HG03045 (cell line): ENCODE measurements around the gene ADGRL3.

Experiments used
- ATAC-seq: cut with Tn5 transposase; IDR thresholded peaks from one replicate; pipeline ENCODE4 v1.9.1; 2021; ENCODE audit warnings: mild to moderate bottlenecking, moderate library complexity; ENCODE audit not compliant: unreplicated experiment

ADGRL3 gene

DNA sequence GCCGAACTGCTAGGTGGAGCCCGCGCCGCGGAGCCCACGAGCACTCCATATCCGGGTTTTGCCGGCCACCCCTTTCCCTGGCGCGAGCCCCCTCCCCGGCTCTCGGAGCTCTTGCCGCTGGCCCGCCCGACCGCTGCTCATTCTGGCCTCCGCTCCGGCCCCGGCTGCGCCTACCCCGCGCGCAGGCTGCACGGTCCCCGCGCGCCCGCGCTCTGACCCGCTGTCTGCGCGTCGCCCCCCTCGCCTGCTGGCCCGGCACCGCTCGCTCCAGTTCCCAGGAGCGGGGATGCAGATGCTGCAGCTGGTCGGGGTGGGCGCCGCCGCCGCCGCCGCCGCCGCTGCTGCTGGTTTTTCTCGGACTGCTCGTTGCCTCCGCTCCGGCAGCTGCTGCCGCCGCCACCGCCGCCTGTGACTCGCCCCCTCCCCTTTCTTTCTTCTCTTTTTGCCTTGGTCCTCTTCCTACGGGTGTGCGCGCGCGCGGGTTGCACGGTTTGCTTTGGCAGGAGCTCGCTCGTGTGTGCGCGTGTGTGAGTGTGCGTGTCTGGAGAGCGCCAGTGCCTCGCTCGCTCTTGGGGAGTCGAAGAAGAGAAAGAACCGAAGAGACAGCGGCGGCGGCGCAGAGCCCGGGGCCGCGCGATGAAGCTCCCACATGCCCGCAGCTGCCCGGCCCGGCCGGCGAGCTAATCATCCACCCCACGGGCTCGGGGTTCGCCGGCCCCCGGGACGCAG, at the start of gene ADGRL3:
Gene ADGRL3, plus strand, starts transcription at position 140 of the 729 bp plus-strand sequence.
- no peak for ATAC-seq

DNA sequence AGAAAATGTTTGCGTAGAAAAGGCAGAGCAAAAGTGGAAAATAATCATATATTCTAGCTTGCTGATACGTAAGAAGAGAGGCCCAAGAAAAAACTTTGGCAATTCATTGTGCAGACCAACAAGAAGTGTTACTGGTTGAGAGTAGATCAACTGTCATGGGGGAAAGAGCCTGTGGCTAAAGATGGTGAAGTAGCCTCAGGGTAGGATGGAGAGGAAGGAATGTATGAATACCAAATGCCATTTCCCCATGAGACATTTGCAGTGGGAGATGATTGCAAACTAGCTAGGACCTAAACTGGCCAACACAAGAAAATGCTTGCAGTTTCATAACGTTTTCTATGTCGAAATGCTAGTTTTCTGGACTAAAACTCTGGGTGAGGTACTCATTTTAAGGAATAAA, 47.7 kb upstream of the ADGRL3 start:
- ATAC-seq, result no peak

DNA sequence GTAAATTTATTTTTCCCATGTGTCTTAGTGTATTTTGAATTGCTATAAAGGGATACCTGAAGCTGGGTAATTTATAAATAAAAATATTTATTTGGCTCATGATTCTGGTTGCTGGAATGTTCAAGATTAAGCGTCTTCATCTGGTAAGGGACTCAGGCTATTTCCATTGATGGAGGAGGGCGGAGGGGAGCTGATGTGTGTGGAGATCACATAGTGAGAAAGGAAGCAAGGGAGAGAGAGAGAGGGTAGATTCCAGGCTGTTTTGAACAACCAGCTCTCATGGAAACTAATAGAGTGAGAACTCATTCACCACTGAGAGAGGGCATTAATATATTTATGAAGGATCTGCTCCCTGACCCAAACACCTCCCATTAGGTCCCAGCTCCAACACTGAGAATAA, 39.6 kb upstream of the ADGRL3 start:
- ATAC-seq, result no peak

DNA sequence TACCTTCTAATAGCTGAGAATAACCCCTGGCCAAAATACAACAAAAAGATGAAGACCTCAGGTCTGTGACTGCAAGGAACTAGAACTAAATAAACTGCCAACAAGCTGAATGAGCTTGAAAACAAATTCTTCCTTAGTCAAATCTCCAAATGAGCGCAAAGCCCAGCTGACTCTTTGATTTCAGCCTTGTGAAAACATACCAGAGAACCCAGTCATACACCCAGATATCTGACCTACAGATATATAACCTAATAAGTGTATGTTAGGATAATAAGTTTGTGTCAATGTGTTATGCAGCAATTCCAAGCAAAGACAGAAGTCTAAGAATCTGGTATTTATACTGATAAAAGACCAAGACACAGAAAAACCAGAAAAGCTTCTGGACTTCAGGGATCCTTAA, 38.0 kb upstream of the ADGRL3 start:
- ATAC-seq, result no peak

DNA sequence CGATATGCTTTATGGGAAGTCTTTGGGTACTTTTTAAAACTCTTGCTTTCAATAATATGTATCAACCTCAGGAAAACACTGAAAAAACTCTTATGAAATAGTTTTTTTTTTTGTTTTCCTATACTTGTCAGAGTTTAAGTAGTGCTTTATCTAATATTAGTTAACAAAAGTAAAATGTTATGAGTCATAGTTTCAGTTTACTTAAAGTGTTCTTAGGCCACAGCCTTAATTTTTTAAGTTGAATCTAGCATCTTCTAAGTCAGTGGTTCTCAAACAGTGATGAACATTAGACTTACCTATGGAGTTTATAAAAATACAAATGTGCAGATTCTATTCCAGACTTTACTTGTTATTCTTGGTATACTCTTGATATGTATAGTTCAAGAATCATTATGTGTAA, 26.3 kb upstream of the ADGRL3 start:
- ATAC-seq, result no peak

DNA sequence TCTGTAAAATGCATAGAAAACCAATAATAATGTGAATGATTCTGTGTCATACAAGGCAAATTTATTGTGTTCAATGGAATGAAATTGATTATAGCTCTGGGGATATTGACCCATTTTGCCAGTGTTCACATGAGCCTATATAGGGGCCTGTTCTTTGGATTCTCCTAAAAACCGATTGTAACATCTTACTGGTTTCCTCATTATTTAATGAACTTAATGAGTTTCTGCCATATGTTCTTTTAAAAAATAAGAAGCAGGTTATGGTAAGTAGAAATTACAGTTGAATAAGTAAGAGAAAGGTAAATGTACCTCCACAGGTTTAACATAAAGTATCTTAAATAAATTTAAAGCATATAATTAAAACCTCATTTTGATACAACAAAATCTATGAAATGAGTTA, 24.6 kb upstream of the ADGRL3 start:
- ATAC-seq, result no peak

DNA sequence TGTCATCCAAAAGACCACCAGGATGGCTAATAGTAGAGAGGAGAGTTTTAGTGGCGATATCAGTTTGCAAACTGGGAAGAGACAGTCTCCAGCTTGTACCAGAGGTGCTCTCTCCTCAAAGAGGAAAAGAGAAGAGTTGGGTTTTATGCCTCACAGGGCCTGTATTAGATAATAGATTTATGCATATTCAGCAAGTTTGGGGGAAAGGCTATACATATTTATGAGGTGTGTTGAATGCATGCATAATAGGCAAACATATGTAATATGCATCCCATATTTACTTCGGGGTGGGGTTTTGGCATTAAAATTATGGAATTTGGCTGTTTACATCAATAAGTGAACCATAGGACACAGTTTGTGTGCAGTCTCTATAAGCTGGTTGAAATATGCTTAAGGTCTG, 22.8 kb upstream of the ADGRL3 start:
- no peak for ATAC-seq

DNA sequence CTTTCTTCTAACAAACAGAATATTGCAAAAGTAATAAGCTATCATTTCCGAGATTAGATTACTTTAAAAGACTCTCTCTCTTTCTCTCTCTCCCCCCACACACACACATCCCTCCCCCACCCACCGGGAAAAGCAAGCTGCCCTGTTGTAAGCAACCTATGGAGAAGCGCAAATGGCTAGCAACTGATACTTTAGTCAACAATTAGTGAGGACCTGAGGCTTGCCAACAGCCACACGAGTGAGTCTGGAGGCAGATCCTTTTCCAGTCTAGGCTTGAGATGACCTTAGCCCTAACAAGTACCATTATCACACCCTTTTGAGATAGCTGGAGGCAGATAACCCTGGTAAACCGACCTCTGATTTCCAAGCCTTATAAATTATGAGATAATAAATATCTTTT, 19.7 kb upstream of the ADGRL3 start:
- no peak for ATAC-seq

DNA sequence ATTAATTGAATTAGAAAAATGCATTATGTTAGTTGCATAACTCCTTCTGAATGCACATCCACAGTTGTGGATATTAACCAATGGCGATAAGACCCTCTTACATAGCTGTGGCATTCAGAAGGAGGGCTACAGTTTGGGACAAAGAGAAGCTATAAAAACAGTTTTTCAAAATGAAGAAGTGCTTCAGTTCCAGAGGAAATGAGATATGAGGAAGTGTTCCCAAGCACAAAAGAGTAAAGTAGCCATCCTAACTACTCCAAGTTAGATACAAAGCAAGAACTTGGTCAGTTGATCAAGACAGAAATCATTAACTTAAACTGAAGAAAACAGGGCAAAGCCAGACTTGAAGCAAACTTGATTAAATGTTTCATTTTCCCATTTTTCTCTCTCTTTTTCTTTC, 17.2 kb upstream of the ADGRL3 start:
- ATAC-seq, result no peak

DNA sequence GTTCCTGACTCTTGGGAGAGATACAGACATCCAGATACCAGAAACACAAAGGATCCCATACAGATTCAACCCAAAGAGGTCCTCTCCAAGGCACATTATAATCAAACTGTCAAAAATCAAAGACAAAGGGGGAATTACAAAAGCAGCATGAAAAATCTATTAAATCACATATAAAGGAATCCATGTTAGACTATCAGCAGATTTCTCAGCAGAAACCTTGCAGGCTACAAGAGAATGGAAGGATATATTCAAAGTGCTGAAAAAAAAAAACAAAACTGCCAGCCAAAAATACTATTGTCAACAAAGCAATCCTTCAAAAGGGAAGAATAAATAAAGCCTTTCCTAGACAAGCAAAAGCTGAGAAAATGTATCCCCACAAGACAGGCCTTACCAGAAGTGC, 14.8 kb upstream of the ADGRL3 start:
- no peak for ATAC-seq

DNA sequence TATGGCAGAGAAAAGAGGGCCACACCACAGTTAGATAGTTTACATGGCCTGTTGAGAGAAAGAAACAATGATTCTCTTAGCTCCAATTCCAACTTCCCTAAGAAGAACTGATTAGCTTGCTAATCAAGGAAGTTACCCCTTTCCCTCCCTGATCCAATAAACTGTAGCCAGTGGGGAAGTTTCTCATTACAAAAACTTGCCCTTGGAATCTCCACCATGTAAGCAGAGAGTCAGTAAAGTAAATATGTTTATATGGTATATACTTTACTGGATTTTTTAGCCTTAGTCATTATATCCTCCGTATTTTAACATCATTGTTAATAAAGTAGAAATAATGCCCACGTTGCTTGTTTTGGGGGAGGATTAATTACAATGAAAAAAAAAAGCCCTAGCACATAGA, 7.7 kb upstream of the ADGRL3 start:
- ATAC-seq, result no peak

DNA sequence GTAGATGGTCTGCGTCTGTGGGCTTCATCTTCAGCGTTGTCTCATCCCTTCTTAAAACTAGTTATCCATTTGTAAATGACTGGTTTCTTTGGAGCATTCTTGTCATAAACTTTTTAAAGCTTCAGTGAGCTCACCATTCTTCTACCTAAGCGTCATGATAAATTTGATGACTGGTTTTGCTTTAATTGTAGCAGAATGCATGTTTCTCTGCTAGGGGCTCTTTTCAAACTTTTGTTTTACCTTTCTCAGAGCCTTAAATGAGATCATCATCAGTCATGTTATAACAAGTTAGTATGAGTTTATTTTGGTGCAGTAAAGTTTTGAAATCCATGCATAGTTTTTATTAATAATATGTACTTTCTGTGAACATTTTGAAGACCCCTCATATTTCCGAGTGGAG, 6.3 kb upstream of the ADGRL3 start:
- ATAC-seq, result no peak

DNA sequence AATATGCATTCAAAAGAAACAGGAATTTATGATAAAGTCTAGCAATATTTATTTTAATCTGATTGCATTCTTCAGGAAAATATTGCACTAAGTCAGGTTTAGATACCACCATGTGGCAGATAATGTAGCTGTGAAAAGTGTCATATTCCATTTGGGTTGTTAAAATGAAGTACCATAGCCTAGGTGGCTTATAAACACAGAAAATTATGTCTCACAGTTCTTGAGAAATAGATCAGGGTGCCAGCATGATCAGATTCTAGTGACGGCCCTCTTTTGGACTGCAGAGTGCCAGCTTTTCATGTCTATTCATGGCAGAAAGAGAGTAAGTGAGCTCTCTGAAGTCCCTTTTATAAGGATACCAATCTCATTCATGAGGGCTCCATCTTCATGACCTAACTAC, 5.6 kb upstream of the ADGRL3 start:
- no peak for ATAC-seq

DNA sequence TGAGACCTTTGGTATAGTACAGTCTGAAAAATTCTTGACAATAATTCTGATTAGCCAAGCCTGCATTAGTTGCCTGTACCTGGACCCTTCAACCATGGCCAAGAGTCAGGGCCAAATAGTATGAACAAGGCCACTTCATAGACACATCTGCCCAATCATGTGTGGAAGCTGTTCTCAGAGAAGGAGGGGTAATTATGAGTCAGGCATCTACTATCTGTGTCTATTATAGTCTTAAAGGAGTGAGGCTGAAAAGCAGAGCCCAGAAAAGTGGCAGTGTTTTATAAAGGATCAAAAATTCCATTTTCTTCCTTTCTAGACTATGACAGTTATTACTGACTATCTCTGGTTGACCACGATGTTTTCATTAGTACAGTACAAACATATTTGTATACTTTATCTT, 5.0 kb upstream of the ADGRL3 start:
- no peak for ATAC-seq

DNA sequence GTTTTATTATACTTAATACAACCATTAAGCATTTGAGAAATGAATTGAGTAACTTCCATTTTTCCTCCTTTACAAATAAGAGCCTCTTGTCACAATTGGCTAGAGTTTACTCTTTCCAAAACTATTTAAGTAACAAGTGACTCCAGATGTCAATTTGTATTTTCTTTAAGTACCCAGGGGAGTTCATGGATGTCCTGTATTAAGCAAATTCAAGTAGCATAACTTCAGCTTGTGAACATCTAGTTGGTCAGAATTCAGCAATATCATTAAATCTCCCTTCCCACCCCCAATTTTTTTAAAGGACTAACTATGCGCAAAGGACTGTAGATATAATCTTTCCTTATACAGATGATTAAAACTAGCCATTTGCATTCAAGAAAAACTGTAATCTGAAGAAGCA, 1.4 kb upstream of the ADGRL3 start:
- no peak for ATAC-seq

DNA sequence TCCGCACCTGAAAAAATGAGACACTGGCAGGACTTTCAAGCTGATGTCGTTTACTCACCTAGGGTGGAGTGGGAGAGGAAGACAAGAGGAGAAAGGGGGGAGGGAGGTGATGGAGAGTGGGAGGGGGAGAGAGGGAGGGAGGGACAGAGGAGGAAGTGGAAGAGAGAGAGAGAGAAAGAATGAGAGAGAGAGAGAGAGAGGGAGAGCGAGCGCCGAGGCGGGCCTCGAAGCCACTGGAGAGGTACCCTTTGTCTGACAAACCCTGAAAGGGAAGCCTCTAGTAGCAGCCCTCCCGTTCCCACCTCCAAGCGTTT, 296 bp upstream of the ADGRL3 start:
- ATAC-seq, result no peak

DNA sequence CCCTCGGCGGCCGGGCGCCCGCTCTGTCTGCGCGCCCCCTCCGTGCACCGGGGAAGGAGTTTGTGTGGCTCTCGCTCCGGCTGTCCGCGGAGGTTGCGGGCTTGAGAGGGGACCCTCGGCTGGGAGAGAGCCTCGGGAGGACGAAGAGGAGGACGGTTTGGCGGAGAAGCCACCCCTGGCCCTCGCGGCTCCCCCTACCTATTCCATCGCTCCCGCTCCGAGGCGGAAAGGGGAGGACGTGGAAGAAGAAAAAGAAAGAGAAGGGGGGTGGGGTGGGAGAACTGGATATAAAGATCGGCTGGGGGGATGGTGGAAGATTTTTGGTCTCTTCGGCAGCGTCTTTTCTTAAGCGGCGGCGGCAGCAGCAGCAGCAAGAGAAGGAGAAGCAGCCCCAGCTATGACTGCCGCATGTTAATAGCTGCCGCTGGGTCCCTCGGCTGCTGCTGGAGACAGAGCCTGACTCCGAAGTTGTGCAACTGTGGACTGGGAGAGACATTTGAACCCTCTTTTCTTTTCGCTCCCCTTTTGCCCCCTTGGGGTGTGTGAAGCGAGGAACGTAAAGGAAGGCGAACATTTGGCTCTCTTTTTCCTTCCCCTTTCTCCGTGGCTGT, 895 bp downstream of the ADGRL3 start:
- no peak for ATAC-seq

DNA sequence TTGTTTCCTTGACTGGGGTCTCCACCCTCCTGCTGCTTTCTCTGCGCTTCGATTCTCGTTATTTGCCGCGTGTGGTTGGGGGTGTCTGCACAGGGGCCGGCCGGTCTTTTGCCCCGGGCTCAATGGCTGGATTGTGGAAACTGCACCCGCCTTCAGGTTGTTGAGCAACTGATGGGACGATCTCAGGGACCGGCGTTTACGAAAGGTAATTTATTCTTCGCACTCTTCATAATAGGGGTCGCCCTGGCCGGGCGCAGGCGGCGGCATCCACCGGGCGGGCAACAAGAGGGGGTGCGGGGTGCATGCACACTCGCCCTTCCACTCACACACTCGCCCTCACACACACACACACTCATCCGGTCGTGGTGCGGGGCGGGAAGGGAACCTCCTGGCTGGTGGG, 1.4 kb downstream of the ADGRL3 start:
- no peak for ATAC-seq

DNA sequence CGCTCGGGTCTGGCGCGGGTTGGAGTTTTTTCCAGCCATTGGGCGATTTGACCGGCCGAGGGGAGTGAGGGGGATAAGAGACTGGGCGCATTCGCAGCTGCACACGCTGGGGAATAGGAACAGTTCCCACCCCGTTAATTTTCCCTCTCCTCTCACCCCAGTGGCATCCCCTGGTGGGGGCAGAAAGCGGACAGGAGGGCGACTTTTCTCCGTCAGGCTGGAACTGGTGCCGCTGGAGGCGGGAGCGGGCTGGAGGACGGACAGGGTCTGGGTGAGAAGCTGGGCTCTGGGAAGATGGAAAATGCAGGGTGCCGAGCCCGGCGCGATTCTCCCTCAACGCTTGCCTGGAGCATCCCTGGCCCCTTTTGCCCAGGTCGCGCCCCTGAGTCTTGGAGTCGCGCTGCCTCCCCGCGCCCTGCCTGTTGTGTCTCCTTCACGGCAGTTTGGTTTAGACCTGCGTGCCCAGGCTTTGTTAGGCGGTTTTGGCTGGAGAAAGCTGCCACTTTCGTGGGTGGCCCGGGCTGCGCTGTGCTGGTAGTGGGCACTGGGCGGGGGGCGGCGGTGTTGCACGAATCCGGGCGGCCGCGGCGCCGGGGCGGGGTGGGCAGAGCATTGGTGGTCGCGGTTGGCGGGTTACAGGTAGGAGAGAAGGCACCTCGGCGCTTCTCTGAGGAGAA, 2.0 kb downstream of the ADGRL3 start:
- ATAC-seq, result no peak

DNA sequence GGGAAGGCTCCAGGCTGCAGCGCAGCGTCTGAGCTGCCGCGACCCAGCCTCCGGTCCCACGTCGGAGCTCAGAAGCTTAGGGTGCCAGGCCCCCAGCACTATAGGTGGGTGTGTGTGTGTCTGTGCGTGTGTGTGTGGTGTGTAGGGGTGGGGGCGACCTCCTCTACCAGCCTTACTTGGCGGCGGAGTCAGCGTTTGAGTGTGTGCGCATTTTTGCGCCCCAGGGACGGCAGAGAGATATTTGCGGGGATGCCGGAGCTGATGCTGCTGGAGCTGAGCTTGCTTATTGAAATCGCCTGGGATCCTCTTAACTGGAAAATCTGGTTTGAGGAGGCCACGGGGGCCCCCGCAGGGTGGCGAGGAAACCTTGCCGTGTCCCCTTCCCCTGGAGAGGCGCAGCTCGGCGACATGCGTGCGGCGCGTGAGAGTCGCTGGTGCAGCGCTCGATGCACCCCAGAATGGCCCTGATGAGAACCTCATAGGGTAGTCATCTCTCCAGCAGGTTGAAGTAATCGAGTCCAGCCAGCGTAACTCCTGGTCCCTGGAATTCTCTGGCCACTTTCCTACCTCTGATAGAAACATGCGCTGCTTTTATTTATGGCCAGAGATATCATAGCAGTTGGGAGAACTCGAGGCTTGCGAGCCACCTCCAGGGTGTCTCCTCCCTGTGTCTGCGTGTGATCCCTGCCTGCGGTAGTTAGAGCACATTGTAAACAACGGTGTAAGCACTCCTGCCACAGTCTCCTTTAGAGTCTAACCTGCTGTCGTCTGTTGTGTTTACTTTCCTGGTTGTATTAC, 2.7 kb downstream of the ADGRL3 start:
- no peak for ATAC-seq

DNA sequence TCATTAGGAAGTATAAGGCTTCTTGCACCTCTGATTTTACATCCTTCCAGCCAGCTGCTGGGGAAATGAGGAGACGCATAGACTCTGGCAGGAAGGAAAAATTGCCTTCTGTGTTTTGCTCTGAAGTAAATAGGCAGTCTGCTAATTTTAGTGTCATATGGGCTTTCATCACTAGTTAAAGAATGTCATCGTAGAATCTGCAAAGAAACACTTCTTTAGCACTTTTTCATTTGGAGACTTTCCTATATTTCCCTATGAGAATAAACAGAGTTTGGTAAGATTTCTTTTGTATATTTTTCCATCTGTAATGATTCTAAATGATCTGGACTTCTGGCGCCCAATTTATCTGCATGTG, 3.3 kb downstream of the ADGRL3 start:
- no peak for ATAC-seq
